HS-27A (cell line): ENCODE measurements around the gene ADAM22.

Source experiments
- DNase-seq: peaks from one replicate; pipeline ENCODE4 v3.0.0-alpha.2; 2012; ENCODE audit warnings: low read depth, missing footprints

The ADAM22 gene

DNA sequence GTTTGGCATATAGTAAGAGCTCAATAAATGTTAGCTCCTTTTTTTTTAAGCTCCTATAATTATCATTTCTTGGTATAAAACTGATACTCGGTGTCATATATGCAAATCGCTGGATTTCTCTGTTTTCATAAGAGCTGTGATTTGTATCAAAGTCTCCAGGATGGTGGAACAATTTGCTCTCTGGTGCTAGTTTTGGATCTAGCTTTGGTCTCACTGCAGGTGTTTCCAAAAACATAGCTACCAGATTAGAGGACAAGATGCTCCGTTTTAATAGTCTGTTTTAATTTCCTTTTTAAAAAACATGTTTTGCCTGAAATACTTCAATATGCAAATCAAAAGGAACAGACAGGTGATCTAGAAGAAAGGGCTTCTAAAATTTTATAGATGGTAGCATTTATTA, 25.3 kb downstream of the ADAM22 start:
- DNase-seq = no peak

- no peak for DNase-seq
Observed at GRCh38 chr7:87960239-87960638, 26.2 kb downstream of the ADAM22 start.

- DNase-seq = no peak
Observed at GRCh38 chr7:87961754-87962153, 27.7 kb downstream of the ADAM22 start.

GRCh38 chr7:87966271-87966670, 32.2 kb downstream of the ADAM22 start:
- DNase-seq = no peak

DNA sequence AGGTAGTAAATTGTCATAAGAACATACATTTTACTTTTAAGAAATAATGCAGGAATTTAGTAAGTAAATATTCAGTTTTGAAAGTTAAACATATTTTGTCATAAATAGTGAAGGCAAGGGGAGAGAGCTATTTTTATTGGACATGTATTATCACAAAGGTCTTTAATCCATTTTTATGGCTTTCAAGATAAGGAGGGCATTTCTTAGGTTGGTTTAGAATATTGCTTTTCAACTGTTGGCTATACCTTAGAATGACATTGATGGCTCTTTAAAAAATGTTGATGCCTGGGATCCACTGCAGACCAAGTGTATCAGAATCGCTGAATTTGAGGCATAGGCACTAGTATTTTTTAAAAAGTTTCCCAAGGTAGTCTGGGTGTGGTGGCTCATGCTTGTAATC, 34.0 kb downstream of the ADAM22 start:
- DNase-seq = no peak

GRCh38 chr7:87982116-87982515, 48.1 kb downstream of the ADAM22 start:
- DNase-seq = no peak

- no peak for DNase-seq
Observed at GRCh38 chr7:87984088-87984487, 50.0 kb downstream of the ADAM22 start.

- no peak for DNase-seq
Observed at GRCh38 chr7:87993269-87993668, 59.2 kb downstream of the ADAM22 start.

- no peak for DNase-seq
Observed at GRCh38 chr7:87999261-87999660, 65.2 kb downstream of the ADAM22 start.

GRCh38 chr7:88001744-88002530, 67.9 kb downstream of the ADAM22 start:
- no peak for DNase-seq

DNA sequence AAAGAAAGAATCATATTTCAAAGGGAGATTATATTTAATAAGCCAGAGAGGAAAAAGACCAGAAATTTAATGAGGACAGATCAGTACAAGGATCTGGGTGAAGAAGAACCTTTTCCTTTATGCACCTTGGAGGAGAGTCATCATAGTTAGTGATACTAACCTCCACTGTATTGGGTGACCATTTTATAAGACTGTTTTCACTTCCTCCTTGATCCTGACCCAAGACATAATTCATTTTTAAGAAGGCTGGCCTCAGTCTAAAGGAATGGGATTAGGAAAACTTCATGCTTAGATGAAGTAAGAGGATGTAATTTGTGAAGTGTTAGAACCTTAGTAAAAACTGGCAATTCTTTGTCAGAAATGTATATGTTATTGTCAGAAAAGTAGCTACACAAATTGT, 68.6 kb downstream of the ADAM22 start:
- DNase-seq = no peak

GRCh38 chr7:88003581-88003980, 69.5 kb downstream of the ADAM22 start:
- no peak for DNase-seq

GRCh38 chr7:88005191-88005590, 71.1 kb downstream of the ADAM22 start:
- no peak for DNase-seq

GRCh38 chr7:88009651-88010050, 75.6 kb downstream of the ADAM22 start:
- no peak for DNase-seq

- DNase-seq = no peak
Observed at GRCh38 chr7:88012086-88012485, 78.0 kb downstream of the ADAM22 start.

DNA sequence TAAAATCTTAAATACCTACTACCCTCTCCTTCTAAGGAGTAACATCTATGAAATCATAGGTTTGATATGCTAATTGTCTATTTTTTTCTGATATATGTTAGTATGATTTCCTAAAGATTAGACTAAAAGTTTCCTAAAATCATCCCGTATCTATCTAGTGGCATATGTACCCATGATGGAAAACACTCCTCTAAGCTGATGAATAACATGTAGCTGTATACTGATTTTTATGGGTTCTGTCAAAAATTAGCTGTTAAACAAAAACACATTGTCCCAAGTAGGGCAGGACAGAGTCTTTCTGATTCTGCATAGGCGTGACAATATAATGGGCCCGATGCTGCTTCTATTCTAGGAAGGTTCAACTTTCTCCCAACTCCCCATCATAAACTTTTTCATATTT, 79.9 kb downstream of the ADAM22 start:
- DNase-seq = no peak

GRCh38 chr7:88014581-88014980, 80.5 kb downstream of the ADAM22 start:
- DNase-seq = no peak

DNA sequence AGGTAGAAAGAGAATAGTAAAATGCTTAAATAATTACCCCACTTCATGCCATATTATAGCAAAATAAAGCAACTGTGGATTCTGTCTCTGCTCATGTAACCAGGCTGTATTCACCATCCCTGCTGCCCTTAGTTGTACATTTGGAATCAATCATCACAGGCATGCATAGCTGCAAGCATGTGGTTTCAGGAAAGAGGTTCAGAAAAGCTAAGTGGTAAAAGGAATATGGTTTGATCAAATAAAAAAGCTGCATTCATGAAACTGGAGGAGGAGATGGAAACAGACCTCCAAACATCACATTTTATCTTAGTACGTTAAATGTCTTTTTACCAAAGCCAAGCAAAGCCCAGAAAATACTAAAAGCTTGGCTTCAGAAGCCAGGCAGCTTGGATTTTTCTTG, 81.3 kb downstream of the ADAM22 start:
- DNase-seq = no peak

GRCh38 chr7:88018501-88018900, 84.5 kb downstream of the ADAM22 start:
- no peak for DNase-seq

DNA sequence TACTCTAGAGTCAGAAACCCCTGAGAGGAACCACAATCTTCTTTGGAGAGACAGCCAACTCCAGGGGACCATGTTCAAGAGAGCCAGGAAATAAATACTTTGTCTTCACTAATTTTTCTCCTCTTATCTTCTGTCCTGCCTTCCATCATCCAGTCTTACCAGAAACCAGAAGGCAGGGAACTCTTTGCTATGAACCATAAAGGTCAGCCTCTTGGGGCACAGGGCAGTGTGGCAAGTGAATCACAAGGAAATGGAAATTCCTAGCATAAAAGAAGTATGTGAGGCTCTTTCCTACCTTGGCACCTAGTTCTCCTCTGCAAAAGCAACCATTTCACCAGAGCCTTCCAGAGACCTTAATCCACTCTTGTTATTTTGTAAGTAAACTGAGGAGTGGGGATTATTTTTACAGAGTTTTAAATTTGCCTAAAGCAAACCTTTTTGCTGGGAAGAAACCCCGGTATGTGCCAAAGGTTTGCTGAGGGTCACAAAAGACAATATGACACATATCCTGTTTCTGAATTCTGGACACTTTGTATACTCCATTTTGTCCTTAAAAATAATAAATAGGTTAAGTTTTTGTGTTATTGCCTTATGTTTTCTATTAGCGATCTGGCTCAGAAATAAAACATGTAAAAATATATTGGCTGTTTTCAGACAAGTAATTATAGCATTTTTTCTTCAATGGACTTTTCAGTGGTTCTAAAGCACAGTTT, 87.1 kb downstream of the ADAM22 start:
- no peak for DNase-seq

DNA sequence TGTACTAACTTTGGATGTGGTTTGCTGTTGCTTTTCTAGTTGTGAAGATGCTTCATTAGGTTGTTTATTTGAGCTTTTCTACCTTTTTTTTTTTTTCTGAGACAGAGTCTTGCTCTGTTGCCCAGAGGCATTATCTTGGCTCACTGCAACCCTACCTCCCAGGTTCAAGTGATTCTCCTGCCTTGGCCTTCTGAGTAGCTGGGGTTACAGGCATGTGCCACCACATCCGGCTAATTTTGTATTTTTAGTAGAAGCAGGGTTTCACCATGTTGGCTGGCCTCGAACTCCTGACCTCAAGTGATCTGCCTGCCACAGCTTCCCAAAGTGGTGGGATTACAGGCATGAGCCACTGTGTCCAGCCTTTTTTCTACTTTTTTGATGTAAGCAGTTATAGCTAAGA, 93.7 kb downstream of the ADAM22 start:
- DNase-seq = no peak

DNA sequence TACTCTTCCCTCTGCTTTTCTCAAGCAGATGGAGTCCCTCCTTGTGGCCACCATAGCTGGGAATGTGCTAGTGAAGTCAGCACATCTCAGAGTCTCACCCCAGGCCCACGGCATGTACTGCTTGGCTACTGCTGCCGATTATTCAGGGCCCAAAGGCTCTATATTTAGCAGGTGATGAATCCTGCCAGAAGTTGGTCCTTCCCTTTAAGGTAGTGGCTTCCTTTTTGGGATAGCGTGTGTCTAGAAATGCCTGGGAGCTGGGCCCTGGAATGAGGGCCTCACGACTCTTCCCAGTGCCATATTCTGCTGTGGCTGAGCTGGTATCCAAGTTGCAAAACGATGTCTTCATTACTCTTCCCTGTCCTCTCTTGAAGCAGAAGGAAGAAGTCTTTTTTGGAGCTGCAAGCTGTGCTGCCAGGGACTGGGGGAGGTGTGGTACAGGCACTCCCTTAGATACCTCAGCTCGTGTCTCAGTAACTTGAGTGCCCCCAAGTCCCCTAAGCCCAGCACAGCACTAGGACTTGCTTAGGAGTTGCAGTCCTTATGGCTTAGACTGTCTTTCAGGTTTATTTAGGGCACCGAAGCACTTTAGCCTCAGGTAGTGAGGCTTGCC, 100.1 kb downstream of the ADAM22 start:
- no peak for DNase-seq

GRCh38 chr7:88037050-88037449, 103.0 kb downstream of the ADAM22 start:
- DNase-seq = no peak
